H9 (cell line): Measurements from ENCODE around the gene RPLP2. TPM values are rescaled to one million over a fixed set of nuclear protein-coding genes. Genes with fewer than 3 reads are reported as not detected.

Experiments used
- DNase-seq: peaks from one replicate; pipeline ENCODE4 v3.0.0-alpha.2; 2017
- H2AFZ ChIP-seq: one replicate; pipeline ENCODE4 v1.6.1; 2013; ENCODE audit warnings: mild to moderate bottlenecking, low read length, control low read depth, moderate library complexity
- H2AK5ac ChIP-seq: 2 replicates; pipeline ENCODE4 v1.6.1; 2013; ENCODE audit warnings: low read length, control low read depth, mixed read lengths; ENCODE audit not compliant: insufficient read length
- H2BK120ac ChIP-seq: one replicate; pipeline ENCODE4 v1.6.1; 2013; ENCODE audit warnings: low read depth, mild to moderate bottlenecking, low read length, control low read depth, inconsistent platforms; ENCODE audit not compliant: poor library complexity, severe bottlenecking
- H2BK12ac ChIP-seq: 2 replicates; pipeline ENCODE4 v1.6.1; 2013; ENCODE audit warnings: low read length, control low read depth, mixed read lengths, low read depth; ENCODE audit not compliant: insufficient read length
- H2BK15ac ChIP-seq: 2 replicates; pipeline ENCODE4 v1.6.1; 2013; ENCODE audit warnings: low read depth, low read length, control low read depth
- H2BK20ac ChIP-seq: one replicate; pipeline ENCODE4 v1.6.1; 2013; ENCODE audit warnings: low read depth, mild to moderate bottlenecking, low read length, control low read depth, inconsistent platforms; ENCODE audit not compliant: poor library complexity, severe bottlenecking
- H2BK5ac ChIP-seq: 2 replicates; pipeline ENCODE4 v1.6.1; 2013; ENCODE audit warnings: low read length, control low read depth, mixed read lengths; ENCODE audit not compliant: insufficient read length
- H3K14ac ChIP-seq: 2 replicates; pipeline ENCODE4 v1.6.1; 2013; ENCODE audit warnings: low read length, control low read depth; ENCODE audit not compliant: insufficient read depth
- H3K18ac ChIP-seq: 2 replicates; pipeline ENCODE4 v1.6.1; 2013; ENCODE audit warnings: low read depth, mild to moderate bottlenecking, mixed read lengths, low read length, control low read depth; ENCODE audit not compliant: insufficient read length
- H3K23ac ChIP-seq: 2 replicates; pipeline ENCODE4 v1.6.1; 2013; ENCODE audit warnings: low read length, control low read depth, mixed read lengths, low read depth; ENCODE audit not compliant: insufficient read length
- H3K23me2 ChIP-seq: 2 replicates; pipeline ENCODE4 v1.6.1; 2013; ENCODE audit warnings: low read depth, mild to moderate bottlenecking, mixed read lengths, low read length, control low read depth; ENCODE audit not compliant: insufficient read length, poor library complexity, severe bottlenecking
- H3K27ac ChIP-seq: 2 replicates; pipeline ENCODE4 v1.5.1; 2013; ENCODE audit warnings: low read length, control low read depth, mixed read lengths, low read depth; ENCODE audit not compliant: insufficient read length
- H3K27me3 ChIP-seq: 2 replicates; pipeline ENCODE4 v1.6.1; 2013; ENCODE audit warnings: low read length, control low read depth, inconsistent platforms; ENCODE audit not compliant: insufficient read depth
- H3K4ac ChIP-seq: 2 replicates; pipeline ENCODE4 v1.6.1; 2013; ENCODE audit warnings: low read depth, mild to moderate bottlenecking, control low read depth, inconsistent platforms, low read length, moderate library complexity
- H3K4me1 ChIP-seq: 2 replicates; pipeline ENCODE4 v1.6.1; 2013; ENCODE audit warnings: low read length, control low read depth, inconsistent platforms; ENCODE audit not compliant: insufficient read depth
- H3K4me2 ChIP-seq: 2 replicates; pipeline ENCODE4 v1.6.1; 2013; ENCODE audit warnings: low read length, control low read depth, mixed read lengths; ENCODE audit not compliant: insufficient read length, insufficient read depth
- H3K56ac ChIP-seq: 2 replicates; pipeline ENCODE4 v1.6.1; 2013; ENCODE audit warnings: low read depth, mild to moderate bottlenecking, mixed read lengths, low read length, control low read depth; ENCODE audit not compliant: insufficient read length
- H3K79me1 ChIP-seq: 2 replicates; pipeline ENCODE4 v1.6.1; 2013; ENCODE audit warnings: low read depth, mild to moderate bottlenecking, moderate library complexity, low read length, control low read depth, inconsistent platforms; ENCODE audit not compliant: insufficient read depth, poor library complexity, severe bottlenecking
- H3K79me2 ChIP-seq: 2 replicates; pipeline ENCODE4 v1.6.1; 2013; ENCODE audit warnings: low read length, control low read depth, inconsistent platforms; ENCODE audit not compliant: insufficient read depth
- H3K9ac ChIP-seq: 2 replicates; pipeline ENCODE4 v1.6.1; 2013; ENCODE audit warnings: low read length, control low read depth, mixed read lengths; ENCODE audit not compliant: insufficient read length; ENCODE audit errors: extremely low read depth
- H3K9me3 ChIP-seq: one replicate; pipeline ENCODE4 v1.6.1; 2013; ENCODE audit warnings: low read depth, low read length, inconsistent platforms; ENCODE audit not compliant: control insufficient read depth
- H3T11ph ChIP-seq: one replicate; pipeline ENCODE4 v1.6.1; 2013; ENCODE audit warnings: mild to moderate bottlenecking, low read length, control low read depth, inconsistent platforms
- H4K20me1 ChIP-seq: one replicate; pipeline ENCODE4 v1.6.1; 2013; ENCODE audit not compliant: control insufficient read depth, insufficient read length, insufficient read depth
- H4K5ac ChIP-seq: 2 replicates; pipeline ENCODE4 v1.6.1; 2013; ENCODE audit warnings: low read depth, mild to moderate bottlenecking, mixed read lengths, low read length, control low read depth; ENCODE audit not compliant: insufficient read length
- H4K8ac ChIP-seq: replicated peaks from 2 replicates; pipeline ENCODE4 v1.6.1; 2013; ENCODE audit warnings: low read length, control low read depth, mixed read lengths, low read depth; ENCODE audit not compliant: insufficient read length
- H4K91ac ChIP-seq: 2 replicates; pipeline ENCODE4 v1.6.1; 2013; ENCODE audit warnings: low read depth, mild to moderate bottlenecking, moderate library complexity, mixed read lengths, low read length, control low read depth; ENCODE audit not compliant: insufficient read length
- H3K27ac Mint-ChIP-seq, 3 experiments: 2 replicates in 2 of 3; 3 replicates in 1 of 3; pipeline ENCODE4 v1.8.0; 2020 to 2021; ENCODE audit warnings: mixed read lengths in 3 of 3, mild to moderate bottlenecking in 1 of 3, moderate library complexity in 1 of 3
- H3K27me3 Mint-ChIP-seq: 2 replicates; pipeline ENCODE4 v1.8.0; 2021; ENCODE audit warnings: low read depth, mild to moderate bottlenecking, moderate library complexity, mixed read lengths
- H3K36me3 Mint-ChIP-seq, 3 experiments: 2 replicates in 2 of 3; 3 replicates in 1 of 3; pipeline ENCODE4 v1.8.0; 2020 to 2021; ENCODE audit warnings: low read depth in 3 of 3, mixed read lengths in 3 of 3; ENCODE audit not compliant: insufficient read depth in 1 of 3
- H3K4me1 Mint-ChIP-seq, 2 experiments: 2 replicates each; pipeline ENCODE4 v1.8.0; 2020; ENCODE audit warnings: mixed read lengths in 2 of 2
- H3K4me3 Mint-ChIP-seq, 2 experiments: 2 replicates in 1 of 2; 3 replicates in 1 of 2; pipeline ENCODE4 v1.8.0; 2020 to 2021; ENCODE audit warnings: mild to moderate bottlenecking in 2 of 2, mixed read lengths in 2 of 2, moderate library complexity in 1 of 2
- H3K9me3 Mint-ChIP-seq, 2 experiments: 2 replicates in 1 of 2; 3 replicates in 1 of 2; pipeline ENCODE4 v1.8.0; 2020; ENCODE audit warnings: mild to moderate bottlenecking in 2 of 2, mixed read lengths in 2 of 2, moderate library complexity in 1 of 2
- CTCF ChIP-seq: fragments of 200-600 bp; sonication (generic); conservative IDR thresholded peaks from 3 replicates; pipeline ENCODE4 v1.8.0; 2021; ENCODE audit warnings: antibody characterized with exemption, mild to moderate bottlenecking
- WGBS: extraction: QIAGEN DNeasy Blood & Tissue Kit; methylation state at CpG from one replicate; pipeline ENCODE4 v1.1.7; 2013; ENCODE audit warnings: missing lambda C conversion rate, low lambda C conversion rate, mixed read lengths; ENCODE audit not compliant: insufficient read length; ENCODE audit errors: extremely low coverage; 5-methylcytosine and 5-hydroxymethylcytosine counted together
- total RNA-seq: library from RNA; stranded (reverse); gene quantifications from 2 replicates; pipeline ENCODE4 v1.2.1, GENCODE V29; 2021

The RPLP2 gene
- total RNA-seq, 1 experiment from 2014 or later, result 2,138 TPM

GRCh38 chr11:825366-826226 lies 15.8 kb downstream of the RPLP2 start:
- Histone ChIP-seq H2BK12ac (no peak overlapping the region), H2BK15ac (no peak overlapping the region), H2BK5ac (no peak overlapping the region), H4K20me1 (no peaks in the 10 kb centered on the region), H3K23ac (no peak overlapping the region), H3K9ac (no peak overlapping the region), H4K5ac (no peak overlapping the region), H3K18ac (no peak overlapping the region), H3K79me2 (no peaks in the 10 kb centered on the region), H3K4me1 (no peaks in the 10 kb centered on the region; the same call in 1 of the 2 replicates), H3K23me2 (peaks cover 21% of the 10 kb centered on the region), H3K4ac (no peak overlapping the region), H3K27ac (no peak overlapping the region), H4K8ac (no peak overlapping the region), H2AFZ (no peak overlapping the region), H4K91ac (no peak overlapping the region), H3T11ph (no peak overlapping the region), H2BK20ac (no peak overlapping the region), H3K27me3 (peaks cover under 1% of the 10 kb centered on the region; the same call in 1 of the 2 replicates), H3K9me3 (no peaks in the 10 kb centered on the region), H2AK5ac (no peak overlapping the region), H3K14ac (no peak overlapping the region), H3K4me2 (no peak overlapping the region), H3K56ac (no peak overlapping the region), H3K79me1 (no peaks in the 10 kb centered on the region), H2BK120ac (no peak overlapping the region)
- DNase-seq, result no peak
- no peak overlapping the region for H3K27ac Mint-ChIP-seq
- no CpG with 5 or more reads among the region's 12 CpGs for WGBS
- no peak for TF ChIP-seq CTCF
- H3K27me3 Mint-ChIP-seq, result peaks cover 21% of the 10 kb centered on the region
- H3K4me1 Mint-ChIP-seq, result peaks cover 23 to 31% of the 10 kb centered on the region in 2 experiments
- H3K4me3 Mint-ChIP-seq, result no peak overlapping the region; a peak in 1 of 5 replicates
- H3K36me3 Mint-ChIP-seq, result peaks cover 0 to 26% (median 13%) of the 10 kb centered on the region in 3 experiments
- no peaks in the 10 kb centered on the region; a peak in 1 of 5 replicates for H3K9me3 Mint-ChIP-seq
